WERI-Rb-1 (cell line): ENCODE measurements around the gene ANO2.

Experiments
- DNase-seq: peaks from one replicate; pipeline ENCODE4 v3.0.0-alpha.2; 2020
- H3K27ac ChIP-seq: fragments of 250-450 bp; sonication (Bioruptor Pico); 2 replicates; pipeline ENCODE4 v1.5.1; 2020; ENCODE audit warnings: mild to moderate bottlenecking, moderate library complexity
- H3K27me3 ChIP-seq: fragments of 250-450 bp; sonication (Bioruptor Pico); 2 replicates; pipeline ENCODE4 v1.5.1; 2021; ENCODE audit warnings: mild to moderate bottlenecking, low read depth, moderate library complexity; ENCODE audit not compliant: insufficient read depth, severe bottlenecking
- H3K36me3 ChIP-seq: fragments of 250-450 bp; sonication (Bioruptor Pico); 2 replicates; pipeline ENCODE4 v1.5.1; 2020; ENCODE audit warnings: mild to moderate bottlenecking, moderate library complexity
- H3K4me3 ChIP-seq: 2 replicates; pipeline ENCODE4 v1.5.1; 2011; ENCODE audit warnings: low read depth, mild to moderate bottlenecking, control low read depth, low read length
- H3K9me3 ChIP-seq: fragments of 250-450 bp; sonication (Bioruptor Pico); 2 replicates; pipeline ENCODE4 v1.5.1; 2021; ENCODE audit warnings: mild to moderate bottlenecking, moderate library complexity; ENCODE audit not compliant: severe bottlenecking
- CTCF ChIP-seq: IDR thresholded peaks from 2 replicates; pipeline ENCODE4 v1.5.1; 2011; ENCODE audit warnings: low read depth, mild to moderate bottlenecking, control low read depth, inconsistent platforms, low read length

The ANO2 gene

GRCh38 chr12:5521456-5522325, 423.4 kb downstream of the ANO2 start:
- Histone ChIP-seq H3K36me3 (no peaks in the 10 kb centered on the region), H3K27ac (no peak overlapping the region), H3K9me3 (no peaks in the 10 kb centered on the region), H3K4me3 (no peak overlapping the region), H3K27me3 (no peaks in the 10 kb centered on the region)
- no peak for TF ChIP-seq CTCF
- no peak for DNase-seq

- no peaks in the 10 kb centered on the region for H3K36me3 ChIP-seq
- no peak for DNase-seq
- no peaks in the 10 kb centered on the region for H3K27me3 ChIP-seq
- H3K4me3 ChIP-seq: no peak overlapping the region
- TF ChIP-seq CTCF: no peak
- no peaks in the 10 kb centered on the region for H3K9me3 ChIP-seq
- H3K27ac ChIP-seq: no peak overlapping the region
Observed at GRCh38 chr12:5520831-5521230, 424.2 kb downstream of the ANO2 start.

- TF ChIP-seq CTCF: no peak
- no peak overlapping the region for H3K4me3 ChIP-seq
- no peaks in the 10 kb centered on the region for H3K9me3 ChIP-seq
- no peak for DNase-seq
- no peaks in the 10 kb centered on the region for H3K36me3 ChIP-seq
- no peaks in the 10 kb centered on the region for H3K27me3 ChIP-seq
- H3K27ac ChIP-seq: no peak overlapping the region
Observed at GRCh38 chr12:5520037-5520436, 425.0 kb downstream of the ANO2 start.

GRCh38 chr12:5518584-5519365, 426.3 kb downstream of the ANO2 start:
- Histone ChIP-seq H3K27ac (no peak overlapping the region), H3K4me3 (no peak overlapping the region), H3K36me3 (no peaks in the 10 kb centered on the region), H3K9me3 (no peaks in the 10 kb centered on the region), H3K27me3 (no peaks in the 10 kb centered on the region)
- DNase-seq: no peak
- TF ChIP-seq CTCF: no peak

- peak; percentile 36 for DNase-seq
- Histone ChIP-seq H3K9me3 (no peaks in the 10 kb centered on the region), H3K27ac (no peak overlapping the region; the same call in 1 of the 2 replicates), H3K27me3 (no peaks in the 10 kb centered on the region), H3K4me3 (no peak overlapping the region), H3K36me3 (no peaks in the 10 kb centered on the region)
- TF ChIP-seq CTCF: no peak
Observed at GRCh38 chr12:5516371-5517241, 428.5 kb downstream of the ANO2 start.
